Measurements from ENCODE around the gene TMEM61. TPM values are rescaled to one million over a fixed set of nuclear protein-coding genes. Genes with fewer than 3 reads are reported as not detected.

TMEM61 gene
- total and polyA plus RNA-seq, 2 donors (not counting 1 experiment from before 2014, with no cell fraction given) = not detected

DNA sequence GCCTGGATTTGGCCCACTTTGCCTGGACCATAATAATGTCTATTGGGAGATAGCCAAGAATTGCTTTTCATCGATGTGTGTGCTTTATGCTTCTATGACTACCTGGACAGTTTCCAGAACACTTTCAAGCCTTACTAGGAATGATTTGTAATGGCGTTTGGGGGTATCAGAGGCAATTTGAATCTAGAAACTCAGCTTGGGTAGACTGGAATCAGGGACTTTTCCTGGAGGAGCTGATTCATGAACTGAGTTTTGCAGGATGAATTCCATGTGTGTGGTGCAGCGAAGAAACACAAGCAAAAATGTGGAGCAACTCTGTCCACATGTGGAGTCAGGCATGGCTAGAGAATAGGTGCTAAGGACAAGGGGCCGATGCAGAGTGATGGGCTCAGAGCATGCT, 11.9 kb upstream of the TMEM61 start:
- H3K27ac Mint-ChIP-seq = no peak overlapping the region
- no peak for DNase-seq
- peaks cover 25% of the 10 kb centered on the region for H3K27me3 Mint-ChIP-seq
- no peaks in the 10 kb centered on the region for H3K9me3 Mint-ChIP-seq (ENCODE audit: insufficient read depth)
- ChIA-PET CTCF (interaction anchor here (1.0 kb wide), 1 partner anchor 28 kb away, joined by 3 read pairs; no protein-coding TSS in a partner anchor), POLR2A (no interaction called here)
- H3K4me1 ChIP-seq (ENCODE audit: control insufficient read depth in 2 of 2, insufficient read depth in 2 of 2, low read length in 2 of 2) = peaks cover 8 to 14% of the 10 kb centered on the region in 2 donors
- no peaks in the 10 kb centered on the region for H3K36me3 ChIP-seq (replicated peaks in 1 of 2; ENCODE audit: control extremely low read depth in 1 of 2, control insufficient read depth in 1 of 2, extremely low read depth in 1 of 2, insufficient read depth in 2 of 2, low read length in 1 of 2)
- ATAC-seq (ENCODE audit: low read depth) = no peak
- WGBS (ENCODE audit: insufficient coverage) = 56% methylated on average over 3 of the region's 4 CpGs
- H3K27ac ChIP-seq (ENCODE audit: low read length in 2 of 2) = no peak overlapping the region
- intact Hi-C loops (cut with micrococcal nuclease) = no loop called here
- no peak overlapping the region for H3K9ac ChIP-seq (ENCODE audit: low read length)
- H4K20me1 ChIP-seq (ENCODE audit: control insufficient read depth, insufficient read depth, low read length, poor library complexity, severe bottlenecking) = no peaks in the 10 kb centered on the region
- no peak overlapping the region for H3K4me3 ChIP-seq (ENCODE audit: control extremely low read depth in 1 of 5, extremely low read depth in 1 of 5, insufficient read depth in 1 of 5, low read depth in 2 of 5, low read length in 4 of 5)
- H3K9me3 ChIP-seq (ENCODE audit: control extremely low read depth in 1 of 3, control insufficient read depth in 2 of 3, insufficient read depth in 1 of 3, low read length in 2 of 3) = peaks cover 0 to 4% (median 0%) of the 10 kb centered on the region in 3 donors
- no peak overlapping the region for H2AFZ ChIP-seq (ENCODE audit: insufficient read depth, low read depth, low read length, poor library complexity, severe bottlenecking)
- TF ChIP-seq EZH2 (IDR thresholded peaks at IDR 0.05; ENCODE audit: borderline replicate concordance, insufficient read depth, low read depth, low read length, poor library complexity, severe bottlenecking) = no peak
- TF ChIP-seq, protein P1, sequence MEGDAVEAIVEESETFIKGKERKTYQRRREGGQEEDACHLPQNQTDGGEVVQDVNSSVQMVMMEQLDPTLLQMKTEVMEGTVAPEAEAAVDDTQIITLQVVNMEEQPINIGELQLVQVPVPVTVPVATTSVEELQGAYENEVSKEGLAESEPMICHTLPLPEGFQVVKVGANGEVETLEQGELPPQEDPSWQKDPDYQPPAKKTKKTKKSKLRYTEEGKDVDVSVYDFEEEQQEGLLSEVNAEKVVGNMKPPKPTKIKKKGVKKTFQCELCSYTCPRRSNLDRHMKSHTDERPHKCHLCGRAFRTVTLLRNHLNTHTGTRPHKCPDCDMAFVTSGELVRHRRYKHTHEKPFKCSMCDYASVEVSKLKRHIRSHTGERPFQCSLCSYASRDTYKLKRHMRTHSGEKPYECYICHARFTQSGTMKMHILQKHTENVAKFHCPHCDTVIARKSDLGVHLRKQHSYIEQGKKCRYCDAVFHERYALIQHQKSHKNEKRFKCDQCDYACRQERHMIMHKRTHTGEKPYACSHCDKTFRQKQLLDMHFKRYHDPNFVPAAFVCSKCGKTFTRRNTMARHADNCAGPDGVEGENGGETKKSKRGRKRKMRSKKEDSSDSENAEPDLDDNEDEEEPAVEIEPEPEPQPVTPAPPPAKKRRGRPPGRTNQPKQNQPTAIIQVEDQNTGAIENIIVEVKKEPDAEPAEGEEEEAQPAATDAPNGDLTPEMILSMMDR (IDR thresholded peaks at IDR 0.05) = no peak
- H3K4me3 Mint-ChIP-seq = no peak overlapping the region
- H3K4me2 ChIP-seq (replicated peaks; ENCODE audit: low read depth, low read length, poor library complexity, severe bottlenecking) = no peak overlapping the region
- H3K27me3 ChIP-seq (replicated peaks in 1 of 4; ENCODE audit: control extremely low read depth in 1 of 4, control insufficient read depth in 3 of 4, insufficient read depth in 4 of 4, low read length in 3 of 4) = peaks cover 0 to 4% (median 0%) of the 10 kb centered on the region in 4 experiments
- no peaks in the 10 kb centered on the region for H3K79me2 ChIP-seq (ENCODE audit: control insufficient read depth, insufficient read depth, low read length)
- H3K4me1 Mint-ChIP-seq = peaks cover 14% of the 10 kb centered on the region

- Histone ChIP-seq H4K20me1 (ENCODE audit: control insufficient read depth, insufficient read depth, low read length, poor library complexity, severe bottlenecking) (no peaks in the 10 kb centered on the region), H3K4me2 (replicated peaks; ENCODE audit: low read depth, low read length, poor library complexity, severe bottlenecking) (no peak overlapping the region), H3K27me3 (replicated peaks in 1 of 4; ENCODE audit: control extremely low read depth in 1 of 4, control insufficient read depth in 3 of 4, insufficient read depth in 4 of 4, low read length in 3 of 4) (peaks cover 0 to 4% (median 0%) of the 10 kb centered on the region in 4 experiments), H3K9me3 (ENCODE audit: control extremely low read depth in 1 of 3, control insufficient read depth in 2 of 3, insufficient read depth in 1 of 3, low read length in 2 of 3) (peaks cover 0 to 4% (median 0%) of the 10 kb centered on the region in 3 donors), H3K36me3 (replicated peaks in 1 of 2; ENCODE audit: control extremely low read depth in 1 of 2, control insufficient read depth in 1 of 2, extremely low read depth in 1 of 2, insufficient read depth in 2 of 2, low read length in 1 of 2) (no peaks in the 10 kb centered on the region), H3K27ac (ENCODE audit: low read length in 2 of 2) (no peak overlapping the region), H3K4me3 (ENCODE audit: control extremely low read depth in 1 of 5, extremely low read depth in 1 of 5, insufficient read depth in 1 of 5, low read depth in 2 of 5, low read length in 4 of 5) (no peak overlapping the region), H2AFZ (ENCODE audit: insufficient read depth, low read depth, low read length, poor library complexity, severe bottlenecking) (no peak overlapping the region), H3K9ac (ENCODE audit: low read length) (no peak overlapping the region), H3K79me2 (ENCODE audit: control insufficient read depth, insufficient read depth, low read length) (no peaks in the 10 kb centered on the region), H3K4me1 (ENCODE audit: control insufficient read depth in 2 of 2, insufficient read depth in 2 of 2, low read length in 2 of 2) (peaks cover 8 to 14% of the 10 kb centered on the region in 2 donors)
- POLR2A ChIA-PET = no interaction called here
- WGBS (ENCODE audit: insufficient coverage) = 100% methylated on average over 1 of the region's 1 CpG
- no peak overlapping the region for H3K4me3 Mint-ChIP-seq
- CTCF ChIA-PET = no interaction called here
- no peak for TF ChIP-seq EZH2 (IDR thresholded peaks at IDR 0.05; ENCODE audit: borderline replicate concordance, insufficient read depth, low read depth, low read length, poor library complexity, severe bottlenecking)
- TF ChIP-seq, protein P1 (IDR thresholded peaks at IDR 0.05) = no peak
- ATAC-seq (ENCODE audit: low read depth) = no peak
- H3K9me3 Mint-ChIP-seq (ENCODE audit: insufficient read depth) = no peaks in the 10 kb centered on the region
- peaks cover 29% of the 10 kb centered on the region for H3K27me3 Mint-ChIP-seq
- no peak for DNase-seq
- intact Hi-C loops (cut with micrococcal nuclease) = no loop called here
- H3K4me1 Mint-ChIP-seq = peaks cover 14% of the 10 kb centered on the region
- H3K27ac Mint-ChIP-seq = no peak overlapping the region
Measured at GRCh38 chr1:54969879-54970278, 10.5 kb upstream of the TMEM61 start.
